ENCODE measurements around the gene RRBP1.

RRBP1 gene

DNA sequence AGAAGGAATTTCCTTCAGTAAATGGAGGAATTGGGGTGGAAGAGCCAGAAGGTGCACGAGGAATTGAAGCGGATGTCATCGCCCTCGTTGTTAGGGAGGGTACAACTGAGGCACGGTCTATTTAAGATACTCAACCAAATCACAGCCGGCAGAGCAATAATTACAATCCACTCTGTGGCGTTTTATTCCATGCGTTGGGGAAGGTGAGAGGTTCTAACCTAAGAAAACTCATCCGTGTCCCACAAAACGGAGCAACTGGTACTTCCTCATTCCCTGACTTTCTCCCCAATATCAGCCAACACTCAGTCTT, 802 bp upstream of the RRBP1 start:
- H2AFZ ChIP-seq (ENCODE audit: low read length) = peak overlapping the region; percentile 90
- H3K36me3 ChIP-seq (replicated peaks; ENCODE audit: insufficient read depth, low read length) = peaks cover 12% of the 10 kb centered on the region
- H3K9me2 ChIP-seq (replicated peaks; ENCODE audit: insufficient read depth, low read length) = no peaks in the 10 kb centered on the region
- DNase-seq = no peak
- H3F3A ChIP-seq (ENCODE audit: insufficient read depth, low read length) = peaks cover 5% of the 10 kb centered on the region; the same call in 1 of the 2 replicates
- H3K27ac ChIP-seq (ENCODE audit: low read length) = no peak overlapping the region
- H4K20me1 ChIP-seq (ENCODE audit: insufficient read depth, low read length) = peaks cover 30% of the 10 kb centered on the region
- peaks cover 24% of the 10 kb centered on the region for H3K4me1 ChIP-seq (ENCODE audit: low read length)
- peaks cover 34% of the 10 kb centered on the region for H3K79me2 ChIP-seq (ENCODE audit: low read length)
- H3K9me3 ChIP-seq (replicated peaks; ENCODE audit: insufficient read depth, low read length) = no peaks in the 10 kb centered on the region
- H3K4me2 ChIP-seq (ENCODE audit: low read depth, low read length) = peak overlapping the region; percentile 82
- peak overlapping the region; percentile 69 for H3K9ac ChIP-seq (ENCODE audit: low read length)
- TF ChIP-seq EZH2phosphoT487 (IDR thresholded peaks at IDR 0.05; ENCODE audit: low read length) (no peak), EZH2 (optimal IDR thresholded peaks at IDR 0.05; ENCODE audit: low read depth, low read length) (no peak)
- TF ChIP-seq, protein P1, sequence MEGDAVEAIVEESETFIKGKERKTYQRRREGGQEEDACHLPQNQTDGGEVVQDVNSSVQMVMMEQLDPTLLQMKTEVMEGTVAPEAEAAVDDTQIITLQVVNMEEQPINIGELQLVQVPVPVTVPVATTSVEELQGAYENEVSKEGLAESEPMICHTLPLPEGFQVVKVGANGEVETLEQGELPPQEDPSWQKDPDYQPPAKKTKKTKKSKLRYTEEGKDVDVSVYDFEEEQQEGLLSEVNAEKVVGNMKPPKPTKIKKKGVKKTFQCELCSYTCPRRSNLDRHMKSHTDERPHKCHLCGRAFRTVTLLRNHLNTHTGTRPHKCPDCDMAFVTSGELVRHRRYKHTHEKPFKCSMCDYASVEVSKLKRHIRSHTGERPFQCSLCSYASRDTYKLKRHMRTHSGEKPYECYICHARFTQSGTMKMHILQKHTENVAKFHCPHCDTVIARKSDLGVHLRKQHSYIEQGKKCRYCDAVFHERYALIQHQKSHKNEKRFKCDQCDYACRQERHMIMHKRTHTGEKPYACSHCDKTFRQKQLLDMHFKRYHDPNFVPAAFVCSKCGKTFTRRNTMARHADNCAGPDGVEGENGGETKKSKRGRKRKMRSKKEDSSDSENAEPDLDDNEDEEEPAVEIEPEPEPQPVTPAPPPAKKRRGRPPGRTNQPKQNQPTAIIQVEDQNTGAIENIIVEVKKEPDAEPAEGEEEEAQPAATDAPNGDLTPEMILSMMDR (IDR thresholded peaks at IDR 0.05; ENCODE audit: low read length) = no peak
- peak overlapping the region; percentile 82 for H3K4me3 ChIP-seq (ENCODE audit: low read length)
- no peaks in the 10 kb centered on the region for H3K27me3 ChIP-seq (replicated peaks; ENCODE audit: insufficient read depth, low read length)

DNA sequence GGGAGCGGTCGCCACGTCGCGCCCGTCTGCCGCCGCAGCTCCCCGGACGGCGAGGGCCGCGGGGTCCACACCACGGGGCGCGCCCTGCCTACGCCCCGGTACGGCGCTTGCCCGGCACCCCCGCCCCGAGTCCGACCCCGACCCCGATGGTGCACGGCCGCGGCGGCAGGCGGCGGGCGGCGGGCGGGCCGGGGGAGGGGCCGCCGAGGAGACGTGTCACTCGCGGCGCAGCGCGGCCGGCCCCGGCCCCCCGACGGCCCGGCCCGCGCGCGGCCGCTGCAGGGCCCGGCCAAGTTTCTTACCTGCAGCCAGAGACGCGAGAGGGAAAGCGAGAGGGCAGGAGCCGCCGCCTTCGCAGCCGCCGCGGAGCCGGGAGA, 328 bp downstream of the RRBP1 start:
- peak overlapping the region; percentile 72 for H3K4me3 ChIP-seq (ENCODE audit: low read length)

DNA sequence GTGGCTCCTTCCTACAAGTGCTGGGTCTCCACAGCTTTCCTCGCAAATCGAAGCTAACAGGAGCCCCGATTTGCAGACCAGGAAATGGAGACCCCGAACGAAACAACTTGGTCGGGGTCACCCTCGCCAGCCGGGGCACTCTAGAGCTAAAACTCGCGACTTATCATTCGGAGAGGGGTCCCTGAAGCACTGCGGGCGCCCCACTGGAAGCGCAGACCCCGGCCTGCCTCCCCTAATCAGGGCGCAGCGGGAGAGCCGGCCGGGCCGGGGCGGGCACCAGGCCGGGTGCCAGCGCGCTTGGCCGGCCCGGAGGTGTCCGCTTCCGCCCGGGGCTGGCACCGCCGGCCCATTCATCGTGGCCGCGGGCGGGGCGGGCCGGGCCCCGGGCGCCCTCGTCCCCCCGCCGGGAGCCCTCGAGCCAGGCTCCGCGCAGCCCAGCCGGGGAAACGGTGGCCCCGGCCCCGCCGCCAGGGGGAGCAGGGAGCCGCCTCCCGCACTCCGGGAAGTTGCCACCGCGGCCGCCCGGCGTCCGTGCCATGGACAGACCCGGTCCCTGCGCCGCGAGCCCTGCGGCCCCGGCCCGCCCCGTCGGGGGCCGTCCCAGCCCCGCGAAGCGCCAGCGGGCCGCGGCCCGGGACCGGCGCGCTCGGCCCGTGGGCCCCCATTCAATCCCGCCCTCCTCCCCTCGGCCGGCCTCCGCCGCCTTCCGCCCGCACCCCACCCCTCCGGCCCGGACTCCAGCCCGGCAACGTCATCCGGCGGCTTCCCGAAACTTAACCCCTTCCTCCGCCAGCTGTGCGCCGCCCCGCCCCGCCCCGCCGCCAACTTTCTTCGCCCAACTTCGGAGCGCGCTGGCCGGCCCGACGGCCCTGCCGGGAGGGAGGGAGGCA, 961 bp downstream of the RRBP1 start:
- peaks cover 27% of the 10 kb centered on the region for H3K4me1 ChIP-seq (ENCODE audit: low read length)
- peaks cover 12% of the 10 kb centered on the region for H3K36me3 ChIP-seq (replicated peaks; ENCODE audit: insufficient read depth, low read length)
- H3K27me3 ChIP-seq (replicated peaks; ENCODE audit: insufficient read depth, low read length) = no peaks in the 10 kb centered on the region
- H4K20me1 ChIP-seq (ENCODE audit: insufficient read depth, low read length) = peaks cover 47% of the 10 kb centered on the region
- H3F3A ChIP-seq (ENCODE audit: insufficient read depth, low read length) = peaks cover 5% of the 10 kb centered on the region; the same call in 1 of the 2 replicates
- no peak overlapping the region for H2AFZ ChIP-seq (ENCODE audit: low read length)
- H3K9ac ChIP-seq (ENCODE audit: low read length) = peak overlapping the region; percentile 89
- peak overlapping the region; percentile 83 for H3K4me2 ChIP-seq (ENCODE audit: low read depth, low read length)
- peak overlapping the region; percentile 41; the same call in 1 of the 2 replicates for H3K27ac ChIP-seq (ENCODE audit: low read length)
- DNase-seq = peak; percentile 77
- H3K4me3 ChIP-seq (ENCODE audit: low read length) = peak overlapping the region; percentile 95
- H3K79me2 ChIP-seq (ENCODE audit: low read length) = peaks cover 51% of the 10 kb centered on the region
- TF ChIP-seq EZH2 (optimal IDR thresholded peaks at IDR 0.05; ENCODE audit: low read depth, low read length) (no peak), EZH2phosphoT487 (IDR thresholded peaks at IDR 0.05; ENCODE audit: low read length) (no peak)
- TF ChIP-seq, protein P1 (IDR thresholded peaks at IDR 0.05; ENCODE audit: low read length) = peak; percentile 29
- H3K9me2 ChIP-seq (replicated peaks; ENCODE audit: insufficient read depth, low read length) = no peaks in the 10 kb centered on the region
- no peaks in the 10 kb centered on the region for H3K9me3 ChIP-seq (replicated peaks; ENCODE audit: insufficient read depth, low read length)

More for the DNA sequence above, 328 bp downstream of the RRBP1 start:
- Histone ChIP-seq H3K79me2 (ENCODE audit: low read length) (peaks cover 45% of the 10 kb centered on the region), H3K27me3 (replicated peaks; ENCODE audit: insufficient read depth, low read length) (no peaks in the 10 kb centered on the region), H3K27ac (ENCODE audit: low read length) (peak overlapping the region; percentile 75; the same call in 1 of the 2 replicates), H3K9me2 (replicated peaks; ENCODE audit: insufficient read depth, low read length) (no peaks in the 10 kb centered on the region), H3K36me3 (replicated peaks; ENCODE audit: insufficient read depth, low read length) (peaks cover 12% of the 10 kb centered on the region), H3K4me1 (ENCODE audit: low read length) (peaks cover 27% of the 10 kb centered on the region), H3F3A (ENCODE audit: insufficient read depth, low read length) (peaks cover 5% of the 10 kb centered on the region; the same call in 1 of the 2 replicates), H4K20me1 (ENCODE audit: insufficient read depth, low read length) (peaks cover 41% of the 10 kb centered on the region), H3K9ac (ENCODE audit: low read length) (peak overlapping the region; percentile 80; the same call in 1 of the 2 replicates), H3K4me2 (ENCODE audit: low read depth, low read length) (no peak overlapping the region), H2AFZ (ENCODE audit: low read length) (no peak overlapping the region), H3K9me3 (replicated peaks; ENCODE audit: insufficient read depth, low read length) (no peaks in the 10 kb centered on the region)
- no peak for TF ChIP-seq EZH2 (optimal IDR thresholded peaks at IDR 0.05; ENCODE audit: low read depth, low read length)
- TF ChIP-seq, protein P1 (IDR thresholded peaks at IDR 0.05; ENCODE audit: low read length) = no peak
- DNase-seq = no peak
